ENCODE measurements around the gene PRKAG2.

PRKAG2 gene

DNA sequence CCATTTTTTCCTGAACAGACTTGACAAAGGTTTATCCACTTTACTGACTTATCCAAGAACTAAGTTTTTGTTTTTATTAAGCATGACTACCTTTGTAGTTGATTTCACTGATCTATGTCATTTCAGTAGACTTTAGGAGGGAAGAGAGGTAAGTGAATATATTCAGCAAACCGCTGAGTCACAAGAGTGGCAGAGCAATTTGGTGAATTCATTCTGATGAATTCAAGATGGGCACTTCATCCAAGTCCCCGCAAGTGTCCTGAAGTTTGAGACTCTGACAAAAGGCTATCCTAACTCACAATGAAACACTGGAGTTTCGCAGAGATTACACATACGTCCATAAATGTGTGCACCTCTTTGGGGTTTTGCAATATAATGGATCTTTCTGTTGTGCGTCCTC lies 255.0 kb downstream of the PRKAG2 start:
- Histone ChIP-seq H3K27ac (ENCODE audit: low read length) (no peak overlapping the region), H3K36me3 (replicated peaks; ENCODE audit: low read depth, low read length) (no peaks in the 10 kb centered on the region), H3K4me2 (ENCODE audit: low read length) (no peak overlapping the region), H3K9ac (ENCODE audit: low read length) (no peak overlapping the region), H4K20me1 (ENCODE audit: insufficient read depth, low read length) (no peaks in the 10 kb centered on the region), H3K4me1 (ENCODE audit: low read length) (no peaks in the 10 kb centered on the region), H2AFZ (ENCODE audit: low read depth, low read length) (no peak overlapping the region), H3K27me3 (ENCODE audit: low read depth, low read length) (no peaks in the 10 kb centered on the region), H3K9me3 (ENCODE audit: insufficient read depth, low read length) (no peaks in the 10 kb centered on the region), H3K4me3 (ENCODE audit: low read length) (no peak overlapping the region), H3K79me2 (ENCODE audit: low read length) (no peaks in the 10 kb centered on the region)
- TF ChIP-seq EZH2phosphoT487 (IDR thresholded peaks at IDR 0.05; ENCODE audit: low read depth), result no peak
- TF ChIP-seq, protein P1, sequence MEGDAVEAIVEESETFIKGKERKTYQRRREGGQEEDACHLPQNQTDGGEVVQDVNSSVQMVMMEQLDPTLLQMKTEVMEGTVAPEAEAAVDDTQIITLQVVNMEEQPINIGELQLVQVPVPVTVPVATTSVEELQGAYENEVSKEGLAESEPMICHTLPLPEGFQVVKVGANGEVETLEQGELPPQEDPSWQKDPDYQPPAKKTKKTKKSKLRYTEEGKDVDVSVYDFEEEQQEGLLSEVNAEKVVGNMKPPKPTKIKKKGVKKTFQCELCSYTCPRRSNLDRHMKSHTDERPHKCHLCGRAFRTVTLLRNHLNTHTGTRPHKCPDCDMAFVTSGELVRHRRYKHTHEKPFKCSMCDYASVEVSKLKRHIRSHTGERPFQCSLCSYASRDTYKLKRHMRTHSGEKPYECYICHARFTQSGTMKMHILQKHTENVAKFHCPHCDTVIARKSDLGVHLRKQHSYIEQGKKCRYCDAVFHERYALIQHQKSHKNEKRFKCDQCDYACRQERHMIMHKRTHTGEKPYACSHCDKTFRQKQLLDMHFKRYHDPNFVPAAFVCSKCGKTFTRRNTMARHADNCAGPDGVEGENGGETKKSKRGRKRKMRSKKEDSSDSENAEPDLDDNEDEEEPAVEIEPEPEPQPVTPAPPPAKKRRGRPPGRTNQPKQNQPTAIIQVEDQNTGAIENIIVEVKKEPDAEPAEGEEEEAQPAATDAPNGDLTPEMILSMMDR (IDR thresholded peaks at IDR 0.05; ENCODE audit: low read depth, low read length), result no peak

DNA sequence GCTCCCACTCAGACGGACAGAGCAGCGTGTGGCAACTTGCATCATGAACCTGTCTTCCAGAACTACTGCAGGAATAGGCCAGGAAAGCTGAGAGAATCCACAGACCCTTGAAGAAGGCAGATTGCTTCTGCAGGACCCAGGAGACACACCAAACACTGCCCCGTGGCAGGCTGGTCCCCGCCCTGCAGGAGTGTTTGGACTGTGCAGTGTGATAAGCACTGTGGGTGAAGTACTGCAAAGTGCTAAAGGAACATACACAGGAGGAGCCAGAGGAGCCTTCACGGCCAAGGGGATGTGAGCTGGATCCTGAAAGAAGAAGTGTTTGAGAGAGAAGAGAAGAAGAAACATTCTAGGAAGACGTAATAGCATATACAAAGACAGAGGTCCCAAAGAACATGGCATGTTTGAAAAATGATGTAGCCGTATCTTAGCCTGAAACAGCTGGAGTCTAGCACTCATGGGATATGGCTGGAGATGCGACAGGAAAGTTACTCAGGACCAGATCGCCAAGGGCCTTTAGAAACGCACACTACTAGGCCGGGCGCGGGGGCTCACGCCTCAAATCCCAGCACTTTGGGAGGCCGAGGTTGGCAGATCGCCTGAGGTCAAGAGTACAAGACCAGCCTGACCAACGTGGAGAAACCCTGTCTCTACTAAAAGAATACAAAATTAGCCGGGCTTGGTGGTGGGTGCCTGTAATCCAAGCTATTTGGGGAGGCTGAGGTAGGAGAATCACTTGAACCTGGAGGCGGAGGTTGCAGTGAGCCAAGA lies 260.3 kb downstream of the PRKAG2 start:
- Histone ChIP-seq H3K79me2 (ENCODE audit: low read length) (no peaks in the 10 kb centered on the region), H3K4me1 (ENCODE audit: low read length) (no peaks in the 10 kb centered on the region), H4K20me1 (ENCODE audit: insufficient read depth, low read length) (no peaks in the 10 kb centered on the region), H3K27me3 (ENCODE audit: low read depth, low read length) (no peaks in the 10 kb centered on the region), H3K27ac (ENCODE audit: low read length) (no peak overlapping the region), H2AFZ (ENCODE audit: low read depth, low read length) (no peak overlapping the region), H3K9me3 (ENCODE audit: insufficient read depth, low read length) (no peaks in the 10 kb centered on the region), H3K36me3 (replicated peaks; ENCODE audit: low read depth, low read length) (no peaks in the 10 kb centered on the region), H3K9ac (ENCODE audit: low read length) (no peak overlapping the region), H3K4me2 (ENCODE audit: low read length) (no peak overlapping the region), H3K4me3 (ENCODE audit: low read length) (no peak overlapping the region)
- no peak for TF ChIP-seq EZH2phosphoT487 (IDR thresholded peaks at IDR 0.05; ENCODE audit: low read depth)
- TF ChIP-seq, protein P1 (IDR thresholded peaks at IDR 0.05; ENCODE audit: low read depth, low read length), result no peak

DNA sequence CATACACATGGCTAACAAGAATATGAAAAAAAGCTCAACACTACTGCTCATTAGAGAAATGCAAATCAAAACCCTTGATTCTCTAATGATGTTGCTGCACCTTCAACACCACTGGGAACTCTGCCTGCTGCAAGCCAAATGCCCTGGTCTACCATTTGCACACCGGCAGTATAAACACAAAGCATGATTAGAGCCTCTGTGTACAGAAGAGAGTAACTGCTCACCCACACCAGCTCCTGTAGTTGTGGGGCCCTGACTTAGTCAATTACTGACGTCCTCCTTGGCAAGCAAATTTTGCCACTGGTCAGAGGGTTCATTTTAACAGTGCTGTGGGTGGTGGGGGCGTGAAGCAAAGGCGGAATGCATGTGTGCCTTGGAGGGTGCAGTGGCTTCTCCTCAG lies 261.1 kb downstream of the PRKAG2 start:
- Histone ChIP-seq H3K4me1 (ENCODE audit: low read length) (no peaks in the 10 kb centered on the region), H3K9ac (ENCODE audit: low read length) (no peak overlapping the region), H3K79me2 (ENCODE audit: low read length) (no peaks in the 10 kb centered on the region), H3K9me3 (ENCODE audit: insufficient read depth, low read length) (no peaks in the 10 kb centered on the region), H3K27me3 (ENCODE audit: low read depth, low read length) (no peaks in the 10 kb centered on the region), H3K36me3 (replicated peaks; ENCODE audit: low read depth, low read length) (no peaks in the 10 kb centered on the region), H3K27ac (ENCODE audit: low read length) (no peak overlapping the region), H4K20me1 (ENCODE audit: insufficient read depth, low read length) (no peaks in the 10 kb centered on the region), H3K4me2 (ENCODE audit: low read length) (no peak overlapping the region), H2AFZ (ENCODE audit: low read depth, low read length) (no peak overlapping the region), H3K4me3 (ENCODE audit: low read length) (no peak overlapping the region)
- no peak for TF ChIP-seq EZH2phosphoT487 (IDR thresholded peaks at IDR 0.05; ENCODE audit: low read depth)
- TF ChIP-seq, protein P1 (IDR thresholded peaks at IDR 0.05; ENCODE audit: low read depth, low read length), result no peak

DNA sequence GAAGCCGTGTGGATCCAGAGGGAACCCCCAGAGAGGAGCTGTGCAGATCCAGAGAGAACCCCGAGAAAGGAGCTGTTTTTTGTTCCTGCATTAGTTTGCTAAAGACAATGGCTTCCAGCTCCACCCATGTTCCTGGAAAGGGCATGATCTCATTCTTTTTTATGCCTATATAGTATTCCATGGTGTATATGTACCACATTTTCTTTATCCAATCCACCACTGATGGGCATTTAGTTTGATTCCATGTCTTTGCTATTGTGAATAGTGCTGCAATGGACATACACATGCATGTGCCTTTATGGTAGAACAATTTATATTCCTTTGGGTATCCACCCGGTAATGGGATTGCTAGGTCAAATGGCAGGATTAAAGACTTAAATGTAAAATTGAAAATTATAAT lies 261.9 kb downstream of the PRKAG2 start:
- Histone ChIP-seq H3K4me2 (ENCODE audit: low read length) (no peak overlapping the region), H3K79me2 (ENCODE audit: low read length) (no peaks in the 10 kb centered on the region), H3K4me1 (ENCODE audit: low read length) (no peaks in the 10 kb centered on the region), H2AFZ (ENCODE audit: low read depth, low read length) (no peak overlapping the region), H3K36me3 (replicated peaks; ENCODE audit: low read depth, low read length) (no peaks in the 10 kb centered on the region), H3K27me3 (ENCODE audit: low read depth, low read length) (no peaks in the 10 kb centered on the region), H3K9me3 (ENCODE audit: insufficient read depth, low read length) (no peaks in the 10 kb centered on the region), H3K9ac (ENCODE audit: low read length) (no peak overlapping the region), H4K20me1 (ENCODE audit: insufficient read depth, low read length) (no peaks in the 10 kb centered on the region), H3K27ac (ENCODE audit: low read length) (no peak overlapping the region), H3K4me3 (ENCODE audit: low read length) (no peak overlapping the region)
- TF ChIP-seq, protein P1 (IDR thresholded peaks at IDR 0.05; ENCODE audit: low read depth, low read length), result no peak
- no peak for TF ChIP-seq EZH2phosphoT487 (IDR thresholded peaks at IDR 0.05; ENCODE audit: low read depth)
